Coronary artery (tissue), 2 donors: ENCODE measurements around the gene MYOD1.

Experiments
- DNase-seq: peaks from one replicate; pipeline ENCODE4 v3.0.0-alpha.2; 2017; ENCODE audit warnings: low spot score
- H3K27ac ChIP-seq, 2 donors: fragments of 200-600 bp; sonication (generic); one replicate each; pipeline ENCODE4 v1.5.1; 2016 to 2019
- H3K4me3 ChIP-seq: fragments of 200-600 bp; sonication (generic); 2 replicates; pipeline ENCODE4 v1.5.1; 2016; ENCODE audit warnings: mild to moderate bottlenecking, moderate library complexity
- CTCF ChIP-seq: fragments of 200-600 bp; sonication (generic); IDR thresholded peaks from one replicate; pipeline ENCODE4 v1.5.1; 2019; ENCODE audit warnings: antibody characterized with exemption

The MYOD1 gene

DNA sequence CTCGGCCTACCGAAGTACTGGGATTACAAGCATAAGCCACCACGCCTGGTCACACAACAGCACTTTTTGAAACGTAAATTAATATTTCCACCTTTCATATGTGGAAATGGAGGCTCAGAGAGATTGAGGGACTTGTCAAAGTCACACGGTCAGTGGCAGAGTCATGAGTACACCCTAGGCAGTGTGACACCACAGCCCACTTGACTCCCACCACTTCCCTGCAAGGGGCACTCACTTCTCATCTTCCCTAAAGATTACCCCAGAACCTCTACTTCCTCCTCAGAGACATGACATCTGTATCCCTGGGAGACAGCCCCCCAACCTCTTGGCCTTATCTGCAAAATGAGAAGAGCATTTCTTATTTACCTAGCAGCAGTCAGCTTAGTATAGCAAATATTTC lies 16.5 kb upstream of the MYOD1 start:
- DNase-seq, result no peak
- no peak overlapping the region for H3K27ac ChIP-seq
- no peak overlapping the region for H3K4me3 ChIP-seq
- TF ChIP-seq CTCF, result no peak

- no peak for DNase-seq
- H3K27ac ChIP-seq, result no peak overlapping the region
- H3K4me3 ChIP-seq, result no peak overlapping the region
- TF ChIP-seq CTCF, result no peak
These were observed 15.4 kb upstream of the MYOD1 start for GRCh38 chr11:17703951-17704350.

DNA sequence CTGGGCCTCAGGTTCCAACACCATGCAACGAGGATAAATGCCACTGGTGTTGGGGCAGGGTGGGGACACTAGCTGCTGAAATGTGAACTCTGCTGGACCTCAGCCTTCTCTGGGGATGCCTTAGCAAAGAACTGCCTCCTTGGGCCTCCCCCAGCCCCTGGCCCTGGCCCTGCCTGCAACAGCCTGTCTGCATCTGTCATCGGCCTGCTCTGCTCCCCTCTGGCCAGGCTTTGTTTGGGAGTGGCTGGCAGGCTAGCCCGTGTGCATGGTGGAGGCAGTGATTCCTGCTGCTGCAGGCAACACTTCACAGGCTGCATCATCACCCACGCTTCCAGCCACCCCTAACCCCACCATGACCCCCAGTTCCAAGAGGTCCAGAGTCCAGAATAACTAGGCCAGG lies 11.5 kb upstream of the MYOD1 start:
- H3K27ac ChIP-seq, result no peak overlapping the region
- no peak for TF ChIP-seq CTCF
- no peak overlapping the region for H3K4me3 ChIP-seq
- no peak for DNase-seq

GRCh38 chr11:17711836-17712235 lies 7.5 kb upstream of the MYOD1 start:
- Histone ChIP-seq H3K27ac (no peak overlapping the region), H3K4me3 (no peak overlapping the region)
- TF ChIP-seq CTCF, result no peak
- no peak for DNase-seq

- no peak overlapping the region for H3K27ac ChIP-seq
- no peak for DNase-seq
- no peak for TF ChIP-seq CTCF
- H3K4me3 ChIP-seq, result no peak overlapping the region
These were observed 5.5 kb upstream of the MYOD1 start for GRCh38 chr11:17713851-17714250.

GRCh38 chr11:17714356-17714854 lies 5.0 kb upstream of the MYOD1 start:
- H3K27ac ChIP-seq, result no peak overlapping the region
- DNase-seq, result no peak
- no peak for TF ChIP-seq CTCF
- H3K4me3 ChIP-seq, result no peak overlapping the region

DNA sequence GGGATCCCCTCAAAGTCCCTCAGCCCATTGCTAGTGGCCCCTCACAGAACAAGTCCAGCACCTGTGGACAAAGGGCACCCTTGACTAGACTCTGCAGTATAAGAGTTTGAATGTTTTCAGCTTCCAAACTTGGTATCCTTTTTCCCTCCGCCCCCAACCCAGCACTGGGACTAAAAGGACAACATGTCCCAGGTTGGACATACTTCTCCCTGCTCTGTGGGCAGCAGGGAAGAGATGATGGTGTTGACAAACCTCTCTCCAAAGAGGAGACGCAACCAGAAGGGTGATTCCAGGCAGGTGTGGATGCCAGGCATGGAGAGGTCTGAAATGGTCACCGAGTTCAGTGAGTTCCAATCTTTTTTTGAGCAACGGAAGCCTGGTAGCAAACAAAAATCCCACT lies 4.5 kb upstream of the MYOD1 start:
- TF ChIP-seq CTCF, result no peak
- H3K4me3 ChIP-seq, result no peak overlapping the region
- DNase-seq, result no peak
- no peak overlapping the region for H3K27ac ChIP-seq
